ENCODE data around the gene ZMYM4.
"Not testable (repeated sequence)": the region's sequence is repeated elsewhere in the genome, so short reads cannot be mapped to it uniquely, and the experiment has no call there.

The ZMYM4 gene

GRCh38 chr1:35461966-35462651 is 193.6 kb downstream of the ZMYM4 start:
- no peak for DNase-seq

DNA sequence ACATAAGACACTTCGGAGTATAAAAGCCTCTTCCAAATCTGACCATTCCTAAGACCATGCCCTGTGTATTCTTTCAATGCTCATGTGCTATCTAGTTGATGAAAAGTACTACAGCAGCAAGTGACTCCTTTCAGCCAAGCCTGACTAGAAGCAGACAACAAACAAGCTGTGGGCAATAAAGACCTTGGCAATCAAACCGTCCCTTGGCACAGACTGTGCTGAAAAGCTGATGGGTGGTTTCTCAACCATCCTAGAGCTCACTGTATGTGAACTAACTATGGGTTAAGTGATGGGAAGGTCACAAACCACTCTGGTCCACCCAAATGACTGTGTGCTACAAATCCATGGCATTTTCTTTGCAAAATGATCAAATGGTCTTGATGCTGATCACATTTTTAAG is 194.7 kb downstream of the ZMYM4 start:
- no peak for DNase-seq

GRCh38 chr1:35463749-35464148 is 195.2 kb downstream of the ZMYM4 start:
- DNase-seq = not testable (repeated sequence)

DNA sequence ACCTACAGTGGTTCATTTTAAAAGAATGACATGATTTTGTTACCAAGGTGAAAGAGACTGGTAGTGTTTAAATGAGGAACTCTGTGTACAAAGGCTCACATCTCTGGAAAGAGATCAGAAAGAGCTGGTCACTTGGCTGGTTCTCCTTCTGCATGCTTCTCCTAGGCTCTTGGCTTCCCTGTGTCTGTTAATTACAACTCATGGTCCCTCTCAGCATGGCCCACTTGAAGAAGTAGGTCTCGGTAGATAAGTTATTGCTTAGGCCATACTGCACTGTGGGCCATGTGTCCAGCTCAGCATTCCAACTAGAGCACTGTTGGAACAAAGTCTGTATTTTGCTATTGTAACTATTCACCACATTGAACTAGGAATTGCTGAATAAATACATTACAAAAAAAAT is 197.6 kb downstream of the ZMYM4 start:
- no peak for DNase-seq

DNA sequence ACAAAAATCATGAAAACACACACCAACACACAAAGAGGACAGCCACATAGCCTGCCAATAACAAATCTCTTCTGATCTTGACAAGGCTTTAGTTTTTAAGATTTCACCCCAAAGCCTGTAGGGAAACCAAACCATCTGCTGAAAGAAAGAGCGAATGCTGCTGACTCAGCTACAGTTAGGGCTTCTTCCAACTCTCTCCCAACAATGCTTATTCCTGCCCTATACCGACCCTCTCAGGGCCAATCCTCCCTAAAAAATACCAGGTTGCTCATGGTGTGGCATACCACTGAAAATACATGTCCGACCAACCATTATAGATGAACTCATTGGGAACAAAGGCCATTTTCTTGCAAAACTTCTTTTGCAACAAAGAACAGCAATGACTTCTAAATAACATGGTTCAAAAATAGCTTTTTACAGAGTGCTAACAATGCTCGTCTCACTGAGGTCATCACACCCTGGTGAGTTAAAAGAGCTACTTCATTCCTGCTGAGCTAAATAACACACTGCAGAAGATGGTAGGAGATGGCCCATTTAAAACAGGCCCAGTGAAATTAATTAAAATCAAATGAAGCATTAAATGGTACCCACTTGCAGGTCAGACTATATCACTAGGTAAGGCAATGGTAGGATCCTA is 202.6 kb downstream of the ZMYM4 start:
- DNase-seq = no peak
